ENCODE data around the gene THAP3. TPM values are rescaled to one million over a fixed set of nuclear protein-coding genes. Genes with fewer than 3 reads are reported as not detected.
"Not testable (repeated sequence)": the region's sequence is repeated elsewhere in the genome, so short reads cannot be mapped to it uniquely, and the experiment has no call there.

Gene THAP3
- total RNA-seq, 1 donor from 2014 or later, result 25.6 TPM

DNA sequence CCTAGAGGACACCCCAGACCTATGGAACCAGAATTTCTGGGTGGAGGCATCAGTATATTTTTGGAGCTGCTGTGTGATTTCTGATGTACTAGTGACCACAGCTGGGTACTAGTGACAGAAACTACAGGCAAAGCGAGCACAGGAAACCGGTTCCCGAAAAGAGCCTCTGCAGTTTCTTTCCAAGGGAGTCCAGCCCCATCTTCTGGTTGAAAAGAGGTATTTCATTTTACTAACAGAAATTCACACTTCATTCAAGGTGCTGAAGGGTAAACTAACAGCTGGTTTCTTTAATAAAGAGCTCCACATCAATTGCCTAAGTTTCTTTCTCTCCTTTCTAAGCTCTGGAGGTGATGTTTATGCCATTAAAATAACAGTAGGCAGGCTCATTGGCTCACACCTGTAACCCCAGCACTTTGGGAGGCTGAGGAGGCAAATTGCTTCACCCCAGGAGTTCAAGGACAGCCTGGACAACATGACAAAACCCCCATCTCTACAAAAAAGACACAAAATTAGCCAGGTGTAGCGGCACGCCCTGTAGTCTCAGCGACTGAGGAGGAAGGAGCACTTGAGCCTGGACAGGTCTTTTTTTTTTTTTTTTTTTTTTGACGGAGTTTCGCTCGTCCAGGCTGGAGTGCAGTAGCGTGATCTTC, 22.0 kb downstream of the THAP3 start:
- Histone ChIP-seq H3K4me3 (ENCODE audit: low read length in 3 of 3) (no peak overlapping the region), H3K27me3 (ENCODE audit: control insufficient read depth in 3 of 3, insufficient read depth in 3 of 3, low read length in 3 of 3) (no peaks in the 10 kb centered on the region), H3K4me1 (ENCODE audit: control insufficient read depth in 3 of 3, insufficient read depth in 3 of 3, low read length in 3 of 3) (no peaks in the 10 kb centered on the region), H3K9me3 (ENCODE audit: control insufficient read depth in 3 of 3, low read length in 3 of 3) (no peaks in the 10 kb centered on the region), H3K9ac (ENCODE audit: low read depth in 1 of 3, low read length in 3 of 3) (no peak overlapping the region), H3K36me3 (ENCODE audit: control insufficient read depth in 3 of 3, insufficient read depth in 3 of 3, low read length in 3 of 3) (peaks cover 41 to 48% (median 45%) of the 10 kb centered on the region in 3 donors), H3K27ac (ENCODE audit: low read depth, low read length) (no peak overlapping the region)

DNA sequence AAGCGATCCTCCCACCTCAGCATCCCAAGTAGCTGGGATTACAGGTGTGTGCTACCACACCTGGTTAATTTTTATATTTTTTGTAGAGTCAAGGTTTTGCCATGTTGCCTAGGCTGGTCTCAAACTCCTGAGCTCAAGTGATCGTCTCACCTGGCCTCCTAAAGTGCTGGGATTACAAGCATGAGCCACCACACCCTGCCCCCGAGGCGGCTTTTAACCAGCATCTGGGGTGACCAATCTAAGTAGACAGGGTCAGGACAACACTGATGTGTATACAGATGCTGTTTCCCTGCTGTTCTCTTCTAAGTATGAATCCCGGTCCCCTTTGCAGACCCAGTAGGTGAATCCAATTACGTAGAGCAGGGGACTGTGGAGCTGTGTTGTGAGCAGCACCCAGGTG, 23.9 kb downstream of the THAP3 start:
- H3K36me3 ChIP-seq (ENCODE audit: control insufficient read depth in 3 of 3, insufficient read depth in 3 of 3, low read length in 3 of 3), result peaks cover 43 to 52% (median 45%) of the 10 kb centered on the region in 3 donors
- H3K9me3 ChIP-seq (ENCODE audit: control insufficient read depth in 3 of 3, low read length in 3 of 3), result no peaks in the 10 kb centered on the region
- no peak overlapping the region for H3K27ac ChIP-seq (ENCODE audit: low read depth, low read length)
- H3K4me1 ChIP-seq (ENCODE audit: control insufficient read depth in 3 of 3, insufficient read depth in 3 of 3, low read length in 3 of 3), result no peaks in the 10 kb centered on the region
- no peaks in the 10 kb centered on the region for H3K27me3 ChIP-seq (ENCODE audit: control insufficient read depth in 3 of 3, insufficient read depth in 3 of 3, low read length in 3 of 3)
- no peak overlapping the region for H3K9ac ChIP-seq (ENCODE audit: low read depth in 1 of 3, low read length in 3 of 3)
- H3K4me3 ChIP-seq (ENCODE audit: low read length in 3 of 3), result no peak overlapping the region

DNA sequence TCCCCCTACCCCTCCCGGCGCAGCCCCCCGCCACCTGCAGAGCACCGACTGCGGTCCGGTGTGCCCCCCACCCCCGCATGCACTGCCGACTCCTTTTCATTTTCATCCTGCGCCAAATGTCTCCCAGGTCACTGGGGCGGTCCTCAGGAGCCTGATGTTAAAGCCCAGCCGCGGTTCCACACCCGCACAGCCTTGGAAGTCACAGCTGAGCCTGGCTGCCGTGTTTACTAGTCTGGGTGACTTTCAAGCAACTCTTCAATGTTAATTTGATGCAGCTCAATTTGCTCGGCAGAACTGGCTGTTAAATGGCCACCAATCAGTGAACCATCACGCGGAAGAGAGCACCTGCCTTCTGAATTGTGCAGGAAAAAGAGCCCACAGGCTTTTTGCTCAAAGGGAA, 27.2 kb downstream of the THAP3 start:
- H3K27me3 ChIP-seq (ENCODE audit: control insufficient read depth in 3 of 3, insufficient read depth in 3 of 3, low read length in 3 of 3), result no peaks in the 10 kb centered on the region
- no peaks in the 10 kb centered on the region for H3K9me3 ChIP-seq (ENCODE audit: control insufficient read depth in 3 of 3, low read length in 3 of 3)
- no peak overlapping the region for H3K9ac ChIP-seq (ENCODE audit: low read depth in 1 of 3, low read length in 3 of 3)
- H3K27ac ChIP-seq (ENCODE audit: low read depth, low read length), result no peak overlapping the region
- peaks cover 26 to 37% (median 29%) of the 10 kb centered on the region in 3 donors for H3K36me3 ChIP-seq (ENCODE audit: control insufficient read depth in 3 of 3, insufficient read depth in 3 of 3, low read length in 3 of 3)
- no peak overlapping the region for H3K4me3 ChIP-seq (ENCODE audit: low read length in 3 of 3)
- no peaks in the 10 kb centered on the region for H3K4me1 ChIP-seq (ENCODE audit: control insufficient read depth in 3 of 3, insufficient read depth in 3 of 3, low read length in 3 of 3)

DNA sequence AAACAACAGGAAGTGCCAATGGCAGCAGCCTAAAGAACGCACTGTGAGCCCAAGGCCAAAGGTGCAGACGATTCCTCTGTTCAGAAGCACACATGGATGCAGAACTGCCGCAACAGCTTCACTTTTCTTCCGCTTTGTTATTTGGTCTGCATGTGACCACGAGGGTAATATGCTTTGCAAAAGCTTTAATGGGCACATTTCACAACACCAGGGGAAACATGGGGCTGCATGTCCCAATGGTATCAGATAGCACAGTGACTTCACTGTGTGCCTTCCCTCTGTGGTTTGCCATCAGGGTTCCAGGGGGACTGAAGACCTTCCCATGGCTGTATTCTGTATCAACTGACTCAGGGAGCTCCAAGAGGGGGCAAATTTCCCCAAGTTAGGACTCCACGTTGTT, 28.3 kb downstream of the THAP3 start:
- H3K9ac ChIP-seq (ENCODE audit: low read depth in 1 of 3, low read length in 3 of 3), result no peak overlapping the region
- no peaks in the 10 kb centered on the region for H3K27me3 ChIP-seq (ENCODE audit: control insufficient read depth in 3 of 3, insufficient read depth in 3 of 3, low read length in 3 of 3)
- H3K4me1 ChIP-seq (ENCODE audit: control insufficient read depth in 3 of 3, insufficient read depth in 3 of 3, low read length in 3 of 3), result no peaks in the 10 kb centered on the region
- H3K36me3 ChIP-seq (ENCODE audit: control insufficient read depth in 3 of 3, insufficient read depth in 3 of 3, low read length in 3 of 3), result peaks cover 26 to 41% (median 29%) of the 10 kb centered on the region in 3 donors
- H3K4me3 ChIP-seq (ENCODE audit: low read length in 3 of 3), result no peak overlapping the region
- no peak overlapping the region for H3K27ac ChIP-seq (ENCODE audit: low read depth, low read length)
- H3K9me3 ChIP-seq (ENCODE audit: control insufficient read depth in 3 of 3, low read length in 3 of 3), result no peaks in the 10 kb centered on the region

DNA sequence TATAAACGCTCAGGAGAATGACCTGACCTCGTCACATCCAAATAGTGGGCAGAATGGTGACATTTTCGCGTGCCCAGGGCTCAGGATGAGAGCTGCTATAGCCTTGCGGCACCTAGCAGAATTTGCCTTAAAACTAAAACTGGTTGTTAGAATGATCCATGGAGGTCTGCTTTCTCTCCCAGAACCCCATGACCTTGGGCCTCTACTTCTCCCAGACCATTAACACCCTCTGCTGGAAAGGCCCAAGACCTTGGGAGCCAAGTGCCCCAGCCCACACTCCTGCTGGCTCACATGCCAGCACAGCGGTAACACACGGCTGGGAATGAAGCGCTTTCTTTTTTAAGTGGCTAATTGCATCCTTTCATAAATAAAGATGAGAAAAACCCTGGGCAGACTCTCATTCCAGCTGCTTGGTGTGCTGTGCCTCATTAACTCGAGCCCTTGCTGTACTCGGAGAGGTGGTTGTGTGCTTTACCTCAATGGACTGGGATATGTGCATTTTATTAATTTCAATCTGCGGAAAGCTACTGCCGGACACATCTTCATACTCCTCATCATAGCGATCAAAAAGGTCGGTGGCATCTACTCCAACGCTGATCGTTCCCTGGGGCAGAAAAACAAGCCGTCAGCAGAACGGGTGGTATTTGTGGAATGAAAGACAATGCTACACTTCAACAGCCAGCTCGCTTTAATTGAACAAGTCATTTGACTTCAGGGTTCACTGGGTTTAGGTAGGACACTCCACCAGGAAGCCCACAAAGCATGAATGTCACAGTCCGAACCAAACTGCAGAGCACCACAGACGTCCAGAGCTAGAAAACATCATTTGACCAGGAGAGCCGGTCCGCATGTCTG, 29.0 kb downstream of the THAP3 start:
- H3K9ac ChIP-seq (ENCODE audit: low read depth in 1 of 3, low read length in 3 of 3), result no peak overlapping the region
- no peaks in the 10 kb centered on the region for H3K4me1 ChIP-seq (ENCODE audit: control insufficient read depth in 3 of 3, insufficient read depth in 3 of 3, low read length in 3 of 3)
- H3K4me3 ChIP-seq (ENCODE audit: low read length in 3 of 3), result no peak overlapping the region
- H3K27ac ChIP-seq (ENCODE audit: low read depth, low read length), result no peak overlapping the region
- peaks cover 26 to 39% (median 29%) of the 10 kb centered on the region in 3 donors for H3K36me3 ChIP-seq (ENCODE audit: control insufficient read depth in 3 of 3, insufficient read depth in 3 of 3, low read length in 3 of 3)
- no peaks in the 10 kb centered on the region for H3K27me3 ChIP-seq (ENCODE audit: control insufficient read depth in 3 of 3, insufficient read depth in 3 of 3, low read length in 3 of 3)
- H3K9me3 ChIP-seq (ENCODE audit: control insufficient read depth in 3 of 3, low read length in 3 of 3), result no peaks in the 10 kb centered on the region

DNA sequence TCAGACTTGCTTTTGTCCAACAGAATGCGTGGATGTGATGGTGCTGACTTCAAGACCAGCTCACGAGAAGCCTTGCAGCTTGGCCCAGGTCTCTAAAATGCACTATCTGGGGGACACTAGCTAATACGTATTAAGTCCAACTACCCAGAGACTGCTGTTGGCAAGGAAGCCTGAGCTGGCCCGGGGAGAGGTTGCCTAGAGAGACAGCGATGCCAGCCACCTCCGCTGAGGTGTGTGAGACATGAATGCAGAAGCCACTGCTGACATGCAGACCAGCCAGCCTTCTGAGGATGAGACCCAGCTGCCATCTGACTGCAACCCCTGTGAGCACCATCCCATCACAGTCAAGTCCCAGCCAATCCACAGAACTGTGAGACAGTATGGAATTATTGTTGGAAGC, 32.5 kb downstream of the THAP3 start:
- Histone ChIP-seq H3K4me1 (ENCODE audit: control insufficient read depth in 3 of 3, insufficient read depth in 3 of 3, low read length in 3 of 3) (no peaks in the 10 kb centered on the region), H3K27ac (ENCODE audit: low read depth, low read length) (no peak overlapping the region), H3K9ac (ENCODE audit: low read depth in 1 of 3, low read length in 3 of 3) (no peak overlapping the region), H3K36me3 (ENCODE audit: control insufficient read depth in 3 of 3, insufficient read depth in 3 of 3, low read length in 3 of 3) (peaks cover 16 to 24% (median 17%) of the 10 kb centered on the region in 3 donors), H3K27me3 (ENCODE audit: control insufficient read depth in 3 of 3, insufficient read depth in 3 of 3, low read length in 3 of 3) (no peaks in the 10 kb centered on the region), H3K4me3 (ENCODE audit: low read length in 3 of 3) (no peak overlapping the region), H3K9me3 (ENCODE audit: control insufficient read depth in 3 of 3, low read length in 3 of 3) (no peaks in the 10 kb centered on the region)

DNA sequence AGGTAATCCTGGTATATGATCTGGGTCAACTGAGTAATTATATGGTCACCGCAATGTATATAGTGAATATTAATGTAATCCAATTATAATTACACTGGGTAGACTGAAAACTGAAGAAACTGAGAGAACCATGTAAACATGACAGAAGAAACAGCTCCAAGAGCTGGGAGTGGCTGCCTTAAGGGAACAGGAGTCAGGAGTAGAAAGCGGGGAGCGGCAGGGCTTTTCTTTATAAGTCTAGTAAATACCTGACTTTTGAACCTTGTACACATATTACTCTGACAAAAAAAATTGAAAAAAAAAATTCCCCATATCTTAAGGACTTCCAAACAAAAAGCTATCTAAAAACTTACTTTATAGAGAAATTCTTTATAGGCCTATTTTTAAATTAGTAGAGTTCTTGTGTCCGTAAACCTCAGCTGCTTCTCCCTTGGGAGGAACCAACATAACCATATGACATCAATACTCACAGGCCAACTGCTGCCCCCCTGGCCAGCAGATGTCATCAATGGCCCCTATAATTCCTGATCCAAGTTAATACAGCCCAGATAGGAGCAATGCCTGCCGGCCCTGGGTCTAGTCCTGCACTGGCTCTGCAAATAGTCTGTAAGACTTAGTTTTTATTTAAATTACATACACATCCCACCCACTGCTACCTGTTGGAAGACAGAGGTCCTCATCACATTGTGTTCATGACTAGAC, 33.8 kb downstream of the THAP3 start:
- H3K36me3 ChIP-seq (ENCODE audit: control insufficient read depth in 3 of 3, insufficient read depth in 3 of 3, low read length in 3 of 3), result peaks cover 7 to 11% (median 8%) of the 10 kb centered on the region in 3 donors
- H3K9ac ChIP-seq (ENCODE audit: low read depth in 1 of 3, low read length in 3 of 3), result no peak overlapping the region
- H3K27ac ChIP-seq (ENCODE audit: low read depth, low read length), result no peak overlapping the region
- no peaks in the 10 kb centered on the region for H3K9me3 ChIP-seq (ENCODE audit: control insufficient read depth in 3 of 3, low read length in 3 of 3)
- no peaks in the 10 kb centered on the region for H3K4me1 ChIP-seq (ENCODE audit: control insufficient read depth in 3 of 3, insufficient read depth in 3 of 3, low read length in 3 of 3)
- H3K4me3 ChIP-seq (ENCODE audit: low read length in 3 of 3), result no peak overlapping the region
- H3K27me3 ChIP-seq (ENCODE audit: control insufficient read depth in 3 of 3, insufficient read depth in 3 of 3, low read length in 3 of 3), result no peaks in the 10 kb centered on the region

DNA sequence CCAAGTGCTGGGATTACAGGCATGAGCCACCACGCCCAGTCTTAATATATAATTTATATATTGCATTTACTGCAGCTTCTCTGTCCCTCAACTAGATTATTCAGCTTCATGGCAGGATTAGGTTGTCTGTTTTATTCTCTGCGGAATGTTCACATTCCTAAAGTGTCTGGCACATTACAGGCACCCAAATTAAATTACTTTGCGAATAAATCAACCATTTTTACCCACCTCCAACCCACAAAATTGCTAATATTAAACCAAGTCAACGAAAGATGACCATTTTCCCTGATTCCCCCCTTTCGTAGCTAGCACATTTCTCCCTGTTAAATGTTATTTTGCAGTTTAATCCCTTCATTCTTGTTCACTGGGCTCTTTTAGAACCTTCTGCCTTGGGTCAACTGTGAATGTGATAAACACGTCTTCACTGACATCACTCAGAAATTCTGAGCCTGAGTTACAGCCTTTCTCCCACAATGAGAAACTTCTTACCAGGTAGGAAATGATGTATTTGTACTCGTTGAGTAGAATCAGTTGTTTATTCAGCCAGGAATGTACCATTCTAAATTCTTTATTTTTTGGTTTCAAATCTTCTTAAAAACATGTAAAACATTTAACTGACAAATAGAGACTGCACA, 35.9 kb downstream of the THAP3 start:
- no peak overlapping the region for H3K9ac ChIP-seq (ENCODE audit: low read depth in 1 of 3, low read length in 3 of 3)
- no peaks in the 10 kb centered on the region for H3K4me1 ChIP-seq (ENCODE audit: control insufficient read depth in 3 of 3, insufficient read depth in 3 of 3, low read length in 3 of 3)
- no peak overlapping the region for H3K4me3 ChIP-seq (ENCODE audit: low read length in 3 of 3)
- no peak overlapping the region for H3K27ac ChIP-seq (ENCODE audit: low read depth, low read length)
- no peaks in the 10 kb centered on the region for H3K27me3 ChIP-seq (ENCODE audit: control insufficient read depth in 3 of 3, insufficient read depth in 3 of 3, low read length in 3 of 3)
- H3K36me3 ChIP-seq (ENCODE audit: control insufficient read depth in 3 of 3, insufficient read depth in 3 of 3, low read length in 3 of 3), result peaks cover under 1 to 5% (median 3%) of the 10 kb centered on the region in 3 donors
- no peaks in the 10 kb centered on the region for H3K9me3 ChIP-seq (ENCODE audit: control insufficient read depth in 3 of 3, low read length in 3 of 3)

DNA sequence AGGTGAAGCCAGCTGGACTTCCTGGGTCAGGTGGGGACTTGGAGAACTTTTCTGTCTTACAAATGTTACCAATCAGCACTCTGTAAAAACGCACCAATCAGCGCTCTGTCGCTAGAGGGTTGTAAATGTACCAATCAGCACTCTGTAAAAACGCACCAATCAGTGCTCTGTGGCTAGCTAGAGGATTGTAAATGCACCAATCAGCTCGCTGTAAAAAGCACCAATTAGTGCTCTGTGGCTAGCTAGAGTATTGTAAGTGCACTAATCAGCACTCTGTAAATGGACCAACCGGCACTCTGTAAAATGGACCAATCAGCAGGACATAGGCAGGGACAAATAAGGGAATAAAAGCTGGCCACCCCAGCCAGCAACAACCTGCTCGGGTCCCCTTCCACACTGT, 37.8 kb downstream of the THAP3 start:
- not testable (repeated sequence) for H3K27ac ChIP-seq (ENCODE audit: low read depth, low read length); H3K27me3 ChIP-seq (ENCODE audit: control insufficient read depth in 3 of 3, insufficient read depth in 3 of 3, low read length in 3 of 3); H3K9me3 ChIP-seq (ENCODE audit: control insufficient read depth in 3 of 3, low read length in 3 of 3); H3K4me3 ChIP-seq (ENCODE audit: low read length in 3 of 3); H3K4me1 ChIP-seq (ENCODE audit: control insufficient read depth in 3 of 3, insufficient read depth in 3 of 3, low read length in 3 of 3); H3K9ac ChIP-seq (ENCODE audit: low read depth in 1 of 3, low read length in 3 of 3)
- peaks cover 10 to 17% (median 13%) of the 10 kb centered on the region in 3 donors for H3K36me3 ChIP-seq (ENCODE audit: control insufficient read depth in 3 of 3, insufficient read depth in 3 of 3, low read length in 3 of 3)

Measured in skeletal muscle tissue (tissue), 4 donors.